Pancreas (tissue), 10 donors: Measurements from ENCODE around the gene FOCAD. TPM values are rescaled to one million over a fixed set of nuclear protein-coding genes. Genes with fewer than 3 reads are reported as not detected.
"Not testable (repeated sequence)": the region's sequence is repeated elsewhere in the genome, so short reads cannot be mapped to it uniquely, and the experiment has no call there.

ENCODE experiments used
- ATAC-seq, 4 donors: fragments of 200-7000 bp; cut with Tn5 transposase; one replicate each; pipeline versions ENCODE4 v1.8.0 to v1.9.1; 2020; ENCODE audit warnings: mild to moderate bottlenecking in 4 of 4, moderate library complexity in 4 of 4
- DNase-seq, 6 donors: peaks; one replicate each; pipeline ENCODE4 v3.0.0-alpha.2; 2020
- FAIRE-seq: peaks from 2 replicates; lab custom pipeline; 2012; peaks lifted over from hg19 to GRCh38; lab: Jason Lieb, UNC
- H3K27ac ChIP-seq, 4 donors: fragments of 200-600 bp; sonication (generic); 1 replicate in 3 of 4; 2 replicates in 1 of 4; pipeline versions ENCODE4 v1.5.0 to v1.8.0; 2020
- H3K27me3 ChIP-seq, 4 donors: fragments of 200-600 bp; one replicate each; pipeline ENCODE4 v1.8.0; 2021
- H3K36me3 ChIP-seq, 3 donors: fragments of 200-600 bp; sonication (generic) in 1 of 3; one replicate each; pipeline versions ENCODE4 v1.5.0 to v1.8.0; 2020 to 2021
- H3K4me1 ChIP-seq, 3 donors: fragments of 200-600 bp; one replicate each; pipeline ENCODE4 v1.8.0; 2021
- H3K4me3 ChIP-seq, 4 donors: fragments of 200-600 bp; sonication (generic) in 2 of 4; one replicate each; pipeline versions ENCODE4 v1.5.0 to v1.8.0; 2020 to 2021
- H3K9me3 ChIP-seq, 4 donors: fragments of 200-600 bp; one replicate each; pipeline ENCODE4 v1.8.0; 2021
- CTCF ChIP-seq, 4 donors: fragments of 200-600 bp; sonication (generic) in 3 of 4; IDR thresholded peaks; one replicate each; pipeline versions ENCODE4 v1.5.0 to v1.8.0; 2021; ENCODE audit warnings: antibody characterized with exemption in 4 of 4
- WGBS, 2 donors: extraction: QIAGEN DNeasy Blood & Tissue Kit; methylation state at CpG; one replicate each; pipeline ENCODE4 v1.1.7; 2013; 5-methylcytosine and 5-hydroxymethylcytosine counted together
- intact Hi-C, 3 donors: fragments of 100-400 bp; cut with DNase I; formaldehyde crosslinking; loops; one replicate each; pipeline versions ENCODE4 v1.11.1 to v1.14.2; 2022
- polyA plus RNA-seq, 2 donors: library from polyadenylated mRNA; stranded (reverse); fragments of 200-250 nt; gene quantifications; one replicate each; pipeline ENCODE4 v1.2.3, GENCODE V29; 2013
- total RNA-seq, 6 donors: library from RNA; stranded (reverse); fragmentation: NEBNext Ultra II Directional in 4 of 6; extraction: Animal tissue kit (Norgen Biotek cat#: 25700) in 4 of 6; gene quantifications; one replicate each; pipeline versions ENCODE4 v1.2.1 to v1.2.4, GENCODE V29; 2021 to 2023
- donor health status: healthy with polysubstance abuse.
- donor health status: DM: no; HTN: no; CAD: no; lungs with moderate emphysema.
- donor health status: DM: no; HTN: no; CAD: no.
- donor health status: control.
- donor health status: control.
- donor health status: Bipolar disorder and iron deficiency.
- donor health status: DM: yes; HTN: yes; CAD: no.
- donor health status: DM: no; HTN: no; CAD: no.
- donor health status: DM: no; HTN: no; CAD: no.
- donor health status: DM: yes; HTN: yes; CAD: no.

Gene FOCAD
- total and polyA plus RNA-seq, 8 donors, result 5.4 to 27.7 (median 16.8) TPM

- no peak overlapping the region for H3K27ac ChIP-seq
- H3K9me3 ChIP-seq, result no peaks in the 10 kb centered on the region
- TF ChIP-seq CTCF (IDR thresholded peaks at IDR 0.05), result no peak
- FAIRE-seq (no peak), ATAC-seq (no peak), DNase-seq (no peak)
- H3K4me1 ChIP-seq, result no peaks in the 10 kb centered on the region
- no peak overlapping the region for H3K4me3 ChIP-seq
- no peaks in the 10 kb centered on the region for H3K27me3 ChIP-seq
- H3K36me3 ChIP-seq, result no peaks in the 10 kb centered on the region
- WGBS, 2 donors, result 61 to 70% methylated on average over 4 of the region's 4 CpGs
- intact Hi-C loops, result no loop called here
Measured at GRCh38 chr9:20671635-20672034, 12.4 kb upstream of the FOCAD start.

- H3K36me3 ChIP-seq, ATAC-seq, H3K9me3 ChIP-seq, H3K27ac ChIP-seq, H3K4me3 ChIP-seq, H3K4me1 ChIP-seq, H3K27me3 ChIP-seq, intact Hi-C loops, FAIRE-seq, DNase-seq: not testable (repeated sequence)
- 96 to 98% methylated on average over 10 of the region's 10 CpGs for WGBS, 2 donors
Measured at GRCh38 chr9:20673537-20673936, 10.5 kb upstream of the FOCAD start.

DNA sequence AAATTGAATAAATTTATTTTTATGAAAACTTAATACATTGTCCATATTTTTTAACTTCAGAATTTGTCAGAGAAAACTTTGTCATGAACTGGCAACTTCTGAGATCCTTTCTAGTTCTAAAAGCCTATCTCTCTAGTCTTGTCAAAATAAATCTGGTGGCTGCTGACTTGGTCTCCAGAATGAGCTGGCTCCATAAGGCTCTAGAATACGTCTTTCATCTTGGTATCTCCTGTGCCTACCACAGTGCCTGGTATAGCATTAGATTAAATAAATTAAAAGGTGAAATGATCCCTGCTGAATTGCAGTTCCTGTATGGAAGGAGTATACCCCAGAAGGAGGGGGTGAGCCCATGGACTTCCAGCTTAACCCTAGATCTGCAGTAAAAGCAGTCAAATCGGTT lies 2.6 kb upstream of the FOCAD start:
- Histone ChIP-seq H3K36me3 (no peaks in the 10 kb centered on the region), H3K27me3 (no peaks in the 10 kb centered on the region), H3K9me3 (no peaks in the 10 kb centered on the region), H3K27ac (no peak overlapping the region), H3K4me3 (no peak overlapping the region), H3K4me1 (peaks cover 9 to 15% (median 14%) of the 10 kb centered on the region in 3 donors)
- TF ChIP-seq CTCF (IDR thresholded peaks at IDR 0.05), result no peak
- ATAC-seq, result no peak
- no peak for FAIRE-seq
- DNase-seq, result no peak
- 85 to 89% methylated on average over 2 of the region's 2 CpGs for WGBS, 2 donors
- intact Hi-C loops, result loop anchor here in 1 of 3 donors (10.0 kb wide), 1 partner anchor 53 kb away; no protein-coding TSS in a partner anchor

- ATAC-seq (peak; percentile 15 to 28 (median 24)), DNase-seq (peak in 4 of 6 donors; percentile 23 to 37 (median 33)), FAIRE-seq (no peak)
- H3K27ac ChIP-seq, result peak overlapping the region; percentile 12 to 97 (median 88)
- no peaks in the 10 kb centered on the region for H3K36me3 ChIP-seq
- WGBS, 2 donors, result 1% methylated on average over 27 of the region's 27 CpGs
- peaks cover 9 to 19% (median 15%) of the 10 kb centered on the region in 3 donors for H3K4me1 ChIP-seq
- peak overlapping the region; percentile 75 to 96 (median 81) for H3K4me3 ChIP-seq
- intact Hi-C loops, result loop anchor here in 1 of 3 donors (10.0 kb wide), 1 partner anchor 51 kb away; no protein-coding TSS in a partner anchor
- H3K9me3 ChIP-seq, result no peaks in the 10 kb centered on the region
- no peaks in the 10 kb centered on the region for H3K27me3 ChIP-seq
- TF ChIP-seq CTCF (IDR thresholded peaks at IDR 0.05), result no peak
Measured at GRCh38 chr9:20683351-20684034, 566 bp upstream of the FOCAD start.

DNA sequence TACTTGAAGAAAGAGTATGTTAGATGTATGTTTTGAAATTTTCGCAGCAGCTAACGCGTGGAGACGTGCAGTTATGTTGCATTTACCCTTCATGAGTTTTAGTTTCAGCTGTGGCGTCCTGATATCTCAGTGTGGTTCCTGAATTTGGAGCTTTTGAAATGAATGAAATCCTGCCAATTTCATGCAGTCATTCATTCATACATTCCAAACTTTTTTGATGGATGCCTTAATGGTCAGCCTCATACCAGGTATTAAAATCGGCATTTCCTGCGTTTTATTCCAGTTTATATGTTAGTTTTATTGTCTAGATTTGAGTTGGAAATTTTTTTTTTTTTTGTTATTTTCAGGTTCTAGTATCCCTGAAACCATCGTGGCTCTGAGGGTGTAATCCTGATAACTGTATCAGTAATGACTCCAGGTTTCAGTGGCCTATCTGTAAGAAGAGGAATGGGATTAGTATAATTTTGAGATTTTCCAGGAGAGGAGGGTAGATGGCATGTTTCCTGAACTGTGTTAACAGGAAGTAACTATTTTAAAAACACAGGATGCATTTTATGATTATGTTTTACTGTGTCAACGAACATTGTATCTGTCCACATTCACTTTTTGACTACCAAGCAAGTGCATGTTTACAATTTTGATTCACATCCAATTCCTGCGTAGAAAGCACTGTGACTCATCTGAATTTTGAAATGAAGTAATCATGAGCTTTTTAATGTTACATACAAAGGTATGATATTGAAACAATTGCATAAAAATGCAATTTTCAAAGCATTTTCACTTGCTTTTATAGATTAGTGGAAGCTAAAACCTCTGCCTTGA lies 1.0 kb downstream of the FOCAD start:
- H3K4me3 ChIP-seq, result peak overlapping the region; percentile 75 to 96 (median 81)
- FAIRE-seq (peak; percentile 51), ATAC-seq (peak in 1 of 4 donors; percentile 17), DNase-seq (no peak)
- 1 to 2% methylated on average over 10 of the region's 10 CpGs for WGBS, 2 donors
- H3K27me3 ChIP-seq, result no peaks in the 10 kb centered on the region
- peak overlapping the region; percentile 86 to 97 (median 89) for H3K27ac ChIP-seq
- no peaks in the 10 kb centered on the region for H3K36me3 ChIP-seq
- no peak for TF ChIP-seq CTCF (IDR thresholded peaks at IDR 0.05)
- intact Hi-C loops, result loop anchor here in 1 of 3 donors (10.0 kb wide), 1 partner anchor 50 kb away; no protein-coding TSS in a partner anchor
- peaks cover 9 to 19% (median 15%) of the 10 kb centered on the region in 3 donors for H3K4me1 ChIP-seq
- no peaks in the 10 kb centered on the region for H3K9me3 ChIP-seq
